IMR-90 (cell line): Measurements from ENCODE around the gene KCNK10. TPM values are rescaled to one million over a fixed set of nuclear protein-coding genes. Genes with fewer than 3 reads are reported as not detected.

Experiments
- ATAC-seq: fragments of 200-7000 bp; cut with Tn5 transposase; 2 replicates; pipeline ENCODE4 v1.9.1; 2020; ENCODE audit warnings: low read depth, mild to moderate bottlenecking, moderate library complexity
- BruUV-seq: library from RNA; stranded (reverse); fragments of 400-500 nt; replicated peaks from 2 replicates; lab custom pipeline; 2021; lab: Mats Ljungman, UMichigan
- CTCF ChIA-PET: fragments of 300-600 bp; formaldehyde crosslinking; extraction: SDS; loops from one replicate; lab custom pipeline; 2021; ENCODE audit warnings: antibody characterized with exemption; lab: Yijun Ruan, JAX
- POLR2A ChIA-PET: fragments of 300-600 bp; sonication (Branson Sonifier 250); formaldehyde crosslinking; loops from one replicate; lab custom pipeline; 2022; ENCODE audit warnings: antibody characterized with exemption; ENCODE audit not compliant: unreplicated experiment; lab: Charles Lee
- DNase-seq: peaks from one replicate; pipeline ENCODE4 v3.0.0; 2013
- H2AFZ ChIP-seq: replicated peaks from 2 replicates; pipeline ENCODE3; 2013; ENCODE audit warnings: low read length, mild to moderate bottlenecking; ENCODE audit not compliant: poor library complexity
- H2AK5ac ChIP-seq: 2 replicates; pipeline ENCODE4 v1.6.1; 2013; ENCODE audit warnings: low read depth, low read length, inconsistent platforms
- H2AK9ac ChIP-seq: replicated peaks from 2 replicates; pipeline ENCODE3; 2013; ENCODE audit warnings: mild to moderate bottlenecking, low read depth, low read length, moderate library complexity; ENCODE audit not compliant: poor library complexity
- H2BK120ac ChIP-seq: 2 replicates; pipeline ENCODE4 v1.6.1; 2013; ENCODE audit warnings: low read depth, low read length, inconsistent platforms
- H2BK15ac ChIP-seq: 3 replicates; pipeline ENCODE4 v1.6.1; 2013; ENCODE audit warnings: low read depth, low read length, inconsistent platforms
- H2BK20ac ChIP-seq: 2 replicates; pipeline ENCODE4 v1.6.1; 2013; ENCODE audit warnings: low read depth, mild to moderate bottlenecking, inconsistent platforms, low read length, moderate library complexity
- H2BK5ac ChIP-seq: 2 replicates; pipeline ENCODE4 v1.6.1; 2013; ENCODE audit warnings: mild to moderate bottlenecking, low read depth, low read length, inconsistent platforms; ENCODE audit not compliant: poor library complexity, severe bottlenecking
- H3K14ac ChIP-seq: replicated peaks from 2 replicates; pipeline ENCODE4 v1.6.1; 2013; ENCODE audit warnings: low read depth, low read length, inconsistent platforms
- H3K18ac ChIP-seq: 2 replicates; pipeline ENCODE4 v1.6.1; 2013; ENCODE audit warnings: low read depth, low read length, control low read depth
- H3K23ac ChIP-seq: 2 replicates; pipeline ENCODE4 v1.6.1; 2013; ENCODE audit warnings: low read depth, low read length, inconsistent platforms
- H3K27ac ChIP-seq: 2 replicates; pipeline ENCODE4 v1.5.1; 2013; ENCODE audit warnings: mild to moderate bottlenecking, control low read depth, low read length; ENCODE audit not compliant: insufficient read depth
- H3K27me3 ChIP-seq: 2 replicates; pipeline ENCODE4 v1.6.1; 2013; ENCODE audit warnings: low read length; ENCODE audit not compliant: control insufficient read depth, insufficient read depth
- H3K36me3 ChIP-seq: 2 replicates; pipeline ENCODE4 v1.6.1; 2013; ENCODE audit warnings: low read length, mixed read lengths; ENCODE audit not compliant: control insufficient read depth, insufficient read depth
- H3K4ac ChIP-seq: 2 replicates; pipeline ENCODE4 v1.6.1; 2013; ENCODE audit warnings: low read depth, low read length, inconsistent platforms
- H3K4me1 ChIP-seq: 2 replicates; pipeline ENCODE4 v1.6.1; 2013; ENCODE audit warnings: low read length, mixed read lengths; ENCODE audit not compliant: control insufficient read depth, insufficient read depth
- H3K4me2 ChIP-seq: 2 replicates; pipeline ENCODE4 v1.6.1; 2013; ENCODE audit warnings: low read depth, mild to moderate bottlenecking, control low read depth, low read length, moderate library complexity
- H3K4me3 ChIP-seq: 2 replicates; pipeline ENCODE4 v1.5.1; 2013; ENCODE audit warnings: low read depth, mild to moderate bottlenecking, control low read depth, low read length, moderate library complexity; ENCODE audit not compliant: insufficient read depth
- H3K56ac ChIP-seq: 2 replicates; pipeline ENCODE4 v1.6.1; 2013; ENCODE audit warnings: low read length, inconsistent platforms; ENCODE audit not compliant: insufficient read depth; ENCODE audit errors: extremely low read depth
- H3K79me1 ChIP-seq, 2 experiments: 2 replicates each; pipeline ENCODE4 v1.6.1; 2013; ENCODE audit warnings: low read length in 2 of 2, inconsistent platforms in 1 of 2, low read depth in 1 of 2
- H3K9ac ChIP-seq: 2 replicates; pipeline ENCODE4 v1.6.1; 2013; ENCODE audit warnings: low read depth, low read length, control low read depth
- H3K9me1 ChIP-seq: 2 replicates; pipeline ENCODE4 v1.6.1; 2013; ENCODE audit warnings: low read length, inconsistent platforms; ENCODE audit not compliant: insufficient read depth
- H3K9me3 ChIP-seq: 2 replicates; pipeline ENCODE4 v1.6.1; 2013; ENCODE audit warnings: low read length; ENCODE audit not compliant: control insufficient read depth, insufficient read depth
- H4K20me1 ChIP-seq: 2 replicates; pipeline ENCODE4 v1.6.1; 2013; ENCODE audit warnings: low read length, inconsistent platforms; ENCODE audit not compliant: insufficient read depth
- H4K5ac ChIP-seq: 2 replicates; pipeline ENCODE4 v1.6.1; 2013; ENCODE audit warnings: mild to moderate bottlenecking, low read depth, low read length, control low read depth
- H4K8ac ChIP-seq, 2 experiments: 2 replicates each; pipeline ENCODE4 v1.6.1; 2013; ENCODE audit warnings: low read depth in 2 of 2, low read length in 2 of 2, control low read depth in 1 of 2, inconsistent platforms in 1 of 2
- H4K91ac ChIP-seq: 2 replicates; pipeline ENCODE4 v1.6.1; 2013; ENCODE audit warnings: low read depth, low read length, inconsistent platforms; ENCODE audit not compliant: insufficient read depth
- BHLHE40 ChIP-seq: fragments of 150-350 bp; IDR thresholded peaks from 2 replicates; pipeline ENCODE4 v1.6.1; 2016; ENCODE audit warnings: mild to moderate bottlenecking, low read depth, low read length
- CEBPB ChIP-seq: IDR thresholded peaks from 2 replicates; pipeline ENCODE4 v1.6.1; 2012; ENCODE audit warnings: low read depth, low read length, improper control_type of control experiment
- CHD1 ChIP-seq: IDR thresholded peaks from 2 replicates; pipeline ENCODE4 v1.6.1; 2012; ENCODE audit warnings: low read depth, low read length, improper control_type of control experiment
- FOS ChIP-seq: fragments of 150-350 bp; IDR thresholded peaks from 2 replicates; pipeline ENCODE4 v1.6.1; 2016; ENCODE audit warnings: low read depth, low read length
- MAFK ChIP-seq: IDR thresholded peaks from 2 replicates; pipeline ENCODE4 v1.6.1; 2012; ENCODE audit warnings: low read depth, low read length, improper control_type of control experiment
- MAZ ChIP-seq: IDR thresholded peaks from 2 replicates; pipeline ENCODE4 v1.6.1; 2012; ENCODE audit warnings: low read depth, mild to moderate bottlenecking, low read length, improper control_type of control experiment, moderate library complexity, borderline replicate concordance
- MXI1 ChIP-seq: IDR thresholded peaks from 2 replicates; pipeline ENCODE4 v1.6.1; 2012; ENCODE audit warnings: low read depth, mild to moderate bottlenecking, low read length, moderate library complexity, borderline replicate concordance
- NFE2L2 ChIP-seq: fragments of 150-350 bp; IDR thresholded peaks from 2 replicates; pipeline ENCODE4 v1.6.1; 2016; ENCODE audit warnings: low read depth, mild to moderate bottlenecking, low read length
- POLR2A ChIP-seq: IDR thresholded peaks from 2 replicates; pipeline ENCODE4 v1.6.1; 2012; ENCODE audit warnings: mild to moderate bottlenecking, low read depth, low read length
- RAD21 ChIP-seq: IDR thresholded peaks from 2 replicates; pipeline ENCODE4 v1.6.1; 2012; ENCODE audit warnings: low read length, improper control_type of control experiment
- RCOR1 ChIP-seq: IDR thresholded peaks from 2 replicates; pipeline ENCODE4 v1.6.1; 2012; ENCODE audit warnings: mild to moderate bottlenecking, low read length, improper control_type of control experiment; ENCODE audit not compliant: insufficient replicate concordance
- RFX5 ChIP-seq: IDR thresholded peaks from 2 replicates; pipeline ENCODE4 v1.8.0; 2012; ENCODE audit warnings: low read depth, mild to moderate bottlenecking, low read length, moderate library complexity
- SMC3 ChIP-seq: fragments of 150-350 bp; IDR thresholded peaks from 2 replicates; pipeline ENCODE4 v1.6.1; 2016; ENCODE audit warnings: low read depth, mild to moderate bottlenecking, antibody characterized with exemption, low read length, moderate library complexity
- WGBS, 2 experiments: methylation state at CpG; one replicate each; pipeline versions ENCODE4 v1.1.5 to v1.1.7; 2013; ENCODE audit warnings: missing lambda C conversion rate in 2 of 2; ENCODE audit not compliant: insufficient read length in 1 of 2; ENCODE audit errors: extremely low coverage in 2 of 2; 5-methylcytosine and 5-hydroxymethylcytosine counted together
- dilution Hi-C: fragments of 300-500 bp; cut with HindIII; formaldehyde crosslinking; loops from one replicate; pipeline ENCODE4 v1.14.3; 2018; ENCODE audit warnings: low sequenced_read_pairs; ENCODE audit not compliant: unreplicated experiment
- in situ Hi-C: fragments of 300-500 bp; cut with MboI; formaldehyde crosslinking; loops from 3 replicates; pipeline ENCODE4 v1.14.3; 2019; ENCODE audit warnings: low sequenced_read_pairs, inconsistent platforms, mixed read lengths
- intact Hi-C: fragments of 100-400 bp; cut with micrococcal nuclease; formaldehyde crosslinking; loops from 2 replicates; pipeline ENCODE4 v1.10.0; 2022
- polyA plus RNA-seq, 3 experiments: library from polyadenylated mRNA; depleted of rRNA; stranded (reverse); fragments of >200 nt; gene quantifications; 2 replicates each; pipeline ENCODE4 v1.2.3, GENCODE V29; 2012; ENCODE audit warnings: low replicate concordance in 1 of 3
- total RNA-seq: library from RNA; depleted of rRNA; stranded (reverse); fragments of >200 nt; gene quantifications from 2 replicates; pipeline ENCODE4 v1.2.3, GENCODE V29; 2012
- TF ChIP-seq, protein P1 (sequence below): conservative IDR thresholded peaks from 2 replicates; pipeline ENCODE4 v1.5.1; 2012; ENCODE audit warnings: mild to moderate bottlenecking, low read depth, low read length, improper control_type of control experiment
- TF ChIP-seq, protein P2 (sequence below): fragments of 150-350 bp; IDR thresholded peaks from 2 replicates; pipeline ENCODE4 v1.6.1; 2016; ENCODE audit warnings: low read depth, mild to moderate bottlenecking, low read length, moderate library complexity, borderline replicate concordance
- TF ChIP-seq, protein P3 (sequence below): fragments of 150-350 bp; IDR thresholded peaks from 2 replicates; pipeline ENCODE4 v1.6.1; 2017; ENCODE audit warnings: mild to moderate bottlenecking, antibody characterized with exemption, low read length, low read depth

Gene KCNK10
- total and polyA plus RNA-seq, 2 of the 4 experiments (the other 2 are of a cell fraction) = not detected

DNA sequence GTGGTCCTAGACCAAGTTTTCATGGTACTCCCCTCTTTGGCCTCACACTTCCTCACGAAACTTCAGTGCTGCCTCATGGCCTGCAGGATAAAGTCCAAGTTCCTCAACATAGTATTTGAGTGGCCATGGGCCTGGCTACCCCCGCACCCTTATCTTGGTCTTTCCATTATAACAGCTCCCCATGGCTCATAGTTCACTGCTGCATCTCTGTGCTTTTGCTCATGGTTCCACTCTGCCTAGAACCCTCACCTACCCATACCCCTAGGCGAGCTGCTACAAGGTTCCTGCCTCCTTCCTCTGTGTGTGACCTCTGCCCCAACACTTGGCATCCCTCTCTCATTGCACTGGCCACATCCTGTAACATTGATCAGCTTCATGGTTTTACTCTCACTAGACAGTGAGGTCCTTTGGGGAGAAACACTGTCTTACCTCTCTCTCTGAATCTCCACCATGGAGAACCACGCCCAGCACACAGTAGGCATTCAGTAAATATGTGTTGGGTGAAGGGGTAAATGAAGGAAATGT lies 159.3 kb downstream of the KCNK10 start:
- in situ Hi-C loops (no loop called here), intact Hi-C loops (no loop called here), dilution Hi-C loops (no loop called here)
- H2BK20ac ChIP-seq = no peak overlapping the region
- H4K20me1 ChIP-seq = no peaks in the 10 kb centered on the region
- no peaks in the 10 kb centered on the region for H3K4me1 ChIP-seq
- H2BK120ac ChIP-seq = no peak overlapping the region
- no peak overlapping the region for H2AFZ ChIP-seq
- H3K9ac ChIP-seq = no peak overlapping the region
- H2BK5ac ChIP-seq = no peak overlapping the region
- no peaks in the 10 kb centered on the region for H3K9me1 ChIP-seq
- no peak overlapping the region for H4K5ac ChIP-seq
- H2BK15ac ChIP-seq = no peak overlapping the region
- H2AK9ac ChIP-seq = no peak overlapping the region
- ChIA-PET POLR2A (no interaction called here), CTCF (no interaction called here)
- WGBS, 2 experiments = 11% methylated on average over 1 of the region's 4 CpGs; no CpG with 5 or more reads in 1 of the 2 experiments
- H3K18ac ChIP-seq = no peak overlapping the region
- BruUV-seq = no TSS peak
- H3K9me3 ChIP-seq = peaks cover 1% of the 10 kb centered on the region; the same call in 1 of the 2 replicates
- no peak overlapping the region for H3K4me3 ChIP-seq
- H3K27ac ChIP-seq = no peak overlapping the region
- H3K79me1 ChIP-seq = no peaks in the 10 kb centered on the region
- H3K36me3 ChIP-seq = no peaks in the 10 kb centered on the region
- no peak overlapping the region for H4K91ac ChIP-seq
- H3K4me2 ChIP-seq = no peak overlapping the region
- no peak overlapping the region for H4K8ac ChIP-seq
- no peak overlapping the region for H3K4ac ChIP-seq
- no peak overlapping the region for H2AK5ac ChIP-seq
- H3K27me3 ChIP-seq = no peaks in the 10 kb centered on the region
- TF ChIP-seq MAZ (no peak), RFX5 (no peak), FOS (no peak), MAFK (no peak), CEBPB (no peak), CHD1 (no peak), MXI1 (no peak), SMC3 (no peak), NFE2L2 (no peak), RAD21 (no peak), RCOR1 (no peak), BHLHE40 (no peak), POLR2A (no peak)
- TF ChIP-seq, protein P1, sequence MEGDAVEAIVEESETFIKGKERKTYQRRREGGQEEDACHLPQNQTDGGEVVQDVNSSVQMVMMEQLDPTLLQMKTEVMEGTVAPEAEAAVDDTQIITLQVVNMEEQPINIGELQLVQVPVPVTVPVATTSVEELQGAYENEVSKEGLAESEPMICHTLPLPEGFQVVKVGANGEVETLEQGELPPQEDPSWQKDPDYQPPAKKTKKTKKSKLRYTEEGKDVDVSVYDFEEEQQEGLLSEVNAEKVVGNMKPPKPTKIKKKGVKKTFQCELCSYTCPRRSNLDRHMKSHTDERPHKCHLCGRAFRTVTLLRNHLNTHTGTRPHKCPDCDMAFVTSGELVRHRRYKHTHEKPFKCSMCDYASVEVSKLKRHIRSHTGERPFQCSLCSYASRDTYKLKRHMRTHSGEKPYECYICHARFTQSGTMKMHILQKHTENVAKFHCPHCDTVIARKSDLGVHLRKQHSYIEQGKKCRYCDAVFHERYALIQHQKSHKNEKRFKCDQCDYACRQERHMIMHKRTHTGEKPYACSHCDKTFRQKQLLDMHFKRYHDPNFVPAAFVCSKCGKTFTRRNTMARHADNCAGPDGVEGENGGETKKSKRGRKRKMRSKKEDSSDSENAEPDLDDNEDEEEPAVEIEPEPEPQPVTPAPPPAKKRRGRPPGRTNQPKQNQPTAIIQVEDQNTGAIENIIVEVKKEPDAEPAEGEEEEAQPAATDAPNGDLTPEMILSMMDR = no peak
- TF ChIP-seq, protein P2, sequence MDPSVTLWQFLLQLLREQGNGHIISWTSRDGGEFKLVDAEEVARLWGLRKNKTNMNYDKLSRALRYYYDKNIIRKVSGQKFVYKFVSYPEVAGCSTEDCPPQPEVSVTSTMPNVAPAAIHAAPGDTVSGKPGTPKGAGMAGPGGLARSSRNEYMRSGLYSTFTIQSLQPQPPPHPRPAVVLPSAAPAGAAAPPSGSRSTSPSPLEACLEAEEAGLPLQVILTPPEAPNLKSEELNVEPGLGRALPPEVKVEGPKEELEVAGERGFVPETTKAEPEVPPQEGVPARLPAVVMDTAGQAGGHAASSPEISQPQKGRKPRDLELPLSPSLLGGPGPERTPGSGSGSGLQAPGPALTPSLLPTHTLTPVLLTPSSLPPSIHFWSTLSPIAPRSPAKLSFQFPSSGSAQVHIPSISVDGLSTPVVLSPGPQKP = no peak
- TF ChIP-seq, protein P3, sequence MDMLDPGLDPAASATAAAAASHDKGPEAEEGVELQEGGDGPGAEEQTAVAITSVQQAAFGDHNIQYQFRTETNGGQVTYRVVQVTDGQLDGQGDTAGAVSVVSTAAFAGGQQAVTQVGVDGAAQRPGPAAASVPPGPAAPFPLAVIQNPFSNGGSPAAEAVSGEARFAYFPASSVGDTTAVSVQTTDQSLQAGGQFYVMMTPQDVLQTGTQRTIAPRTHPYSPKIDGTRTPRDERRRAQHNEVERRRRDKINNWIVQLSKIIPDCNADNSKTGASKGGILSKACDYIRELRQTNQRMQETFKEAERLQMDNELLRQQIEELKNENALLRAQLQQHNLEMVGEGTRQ = no peak
- H3K14ac ChIP-seq = no peak overlapping the region
- DNase-seq = no peak
- H3K23ac ChIP-seq = no peak overlapping the region
- no peak for ATAC-seq
- no peak overlapping the region for H3K56ac ChIP-seq
